Neural cell (in vitro differentiated cells): ENCODE data around the gene CDK6.

Source experiments
- CTCF ChIP-seq: fragments of 450-650 bp; IDR thresholded peaks from 2 replicates; pipeline ENCODE4 v1.5.1; 2014; ENCODE audit warnings: antibody characterized with exemption, mild to moderate bottlenecking, moderate library complexity; ENCODE audit not compliant: poor library complexity, severe bottlenecking
- EP300 ChIP-seq: fragments of 450-650 bp; conservative IDR thresholded peaks from 2 replicates; pipeline ENCODE4 v1.6.1; 2014; ENCODE audit warnings: antibody characterized with exemption, mild to moderate bottlenecking, moderate library complexity; ENCODE audit not compliant: poor library complexity, severe bottlenecking
- EZH2 ChIP-seq: fragments of 200-600, 300-800 bp; shearing (Covaris generic), sonication (generic); IDR thresholded peaks from 2 replicates; pipeline ENCODE4 v1.6.1; 2014; ENCODE audit warnings: antibody characterized with exemption, low read length, borderline replicate concordance, mild to moderate bottlenecking; ENCODE audit not compliant: insufficient read depth, poor library complexity, severe bottlenecking
- POLR2AphosphoS5 ChIP-seq: IDR thresholded peaks from 2 replicates; pipeline ENCODE4 v1.6.1; 2012
- RAD21 ChIP-seq: fragments of 450-650 bp; conservative IDR thresholded peaks from 2 replicates; pipeline ENCODE4 v1.6.1; 2014; ENCODE audit warnings: antibody characterized with exemption, mild to moderate bottlenecking, moderate library complexity
- REST ChIP-seq: IDR thresholded peaks from 2 replicates; pipeline ENCODE4 v1.6.1; 2012; ENCODE audit warnings: borderline replicate concordance

GRCh38 chr7:92611735-92612134 is 224.6 kb downstream of the CDK6 start:
- no peak for TF ChIP-seq CTCF
- no peak for TF ChIP-seq POLR2AphosphoS5
- no peak for TF ChIP-seq EP300
- no peak for TF ChIP-seq EZH2
- TF ChIP-seq REST, result no peak
- TF ChIP-seq RAD21, result no peak
